Inflammatory macrophage treated with lipopolysaccharide for 1 hour (primary cell): Measurements from ENCODE around the gene BCL2L11.

Experiments used
- DNase-seq, 2 donors: peaks; one replicate each; pipeline ENCODE4 v3.0.0-alpha.2; 2020 to 2022

Gene BCL2L11

GRCh38 chr2:111145103-111145760, 24.5 kb downstream of the BCL2L11 start:
- DNase-seq, result no peak

GRCh38 chr2:111145951-111146350, 25.2 kb downstream of the BCL2L11 start:
- no peak for DNase-seq

DNA sequence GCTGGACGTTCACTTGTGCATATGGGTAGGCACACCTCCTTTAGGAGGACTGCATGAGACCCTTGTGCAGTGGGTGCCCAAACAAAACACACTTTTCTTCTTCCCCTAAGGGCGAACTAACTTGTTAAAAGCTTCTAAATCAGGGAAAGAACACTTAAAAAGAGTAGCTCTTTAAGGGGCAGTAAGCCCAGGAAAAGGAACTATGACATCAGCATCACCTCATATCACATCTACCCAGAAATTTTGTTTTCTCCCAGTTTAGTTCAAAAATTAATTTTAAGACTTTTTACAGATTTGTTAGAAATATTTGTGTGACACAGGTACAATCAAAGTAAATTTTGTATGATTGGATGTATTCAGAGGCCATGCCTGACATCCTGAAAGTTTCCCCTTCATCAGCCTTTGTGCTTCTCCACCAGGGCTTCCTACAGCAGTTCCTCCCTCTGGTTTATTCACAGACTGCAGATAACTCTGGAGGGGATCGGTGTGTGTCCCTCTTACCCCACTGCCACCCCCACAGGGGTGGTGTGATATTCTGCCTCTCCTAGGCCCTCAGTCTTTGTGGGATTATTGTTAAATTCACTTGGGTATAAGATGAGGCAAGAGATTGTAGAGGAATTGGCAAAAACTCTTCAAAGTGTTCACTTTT, 27.6 kb downstream of the BCL2L11 start:
- no peak for DNase-seq

- no peak for DNase-seq
Observed at GRCh38 chr2:111148925-111149324, 28.2 kb downstream of the BCL2L11 start.

GRCh38 chr2:111149882-111150455, 29.3 kb downstream of the BCL2L11 start:
- DNase-seq, result no peak

DNA sequence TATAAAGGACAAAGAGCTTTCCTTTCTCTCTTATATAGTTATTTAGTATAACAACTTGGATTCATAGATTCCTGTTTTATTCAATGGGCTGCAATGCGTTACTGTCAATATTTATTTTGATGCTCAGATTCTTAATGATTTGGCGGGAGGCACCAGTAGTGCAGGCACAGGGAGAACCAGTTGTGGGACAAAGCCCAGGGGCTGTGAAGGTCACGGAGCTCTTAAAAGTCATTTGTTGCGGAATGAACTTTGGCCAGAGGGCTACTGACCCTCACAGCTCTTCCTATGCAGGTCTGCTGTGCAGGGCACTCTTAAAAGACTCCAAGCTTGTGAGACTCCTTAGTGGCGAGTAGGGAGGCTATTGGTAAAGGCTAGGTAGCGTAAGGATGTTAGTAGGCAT, 34.0 kb downstream of the BCL2L11 start:
- DNase-seq, result no peak

DNA sequence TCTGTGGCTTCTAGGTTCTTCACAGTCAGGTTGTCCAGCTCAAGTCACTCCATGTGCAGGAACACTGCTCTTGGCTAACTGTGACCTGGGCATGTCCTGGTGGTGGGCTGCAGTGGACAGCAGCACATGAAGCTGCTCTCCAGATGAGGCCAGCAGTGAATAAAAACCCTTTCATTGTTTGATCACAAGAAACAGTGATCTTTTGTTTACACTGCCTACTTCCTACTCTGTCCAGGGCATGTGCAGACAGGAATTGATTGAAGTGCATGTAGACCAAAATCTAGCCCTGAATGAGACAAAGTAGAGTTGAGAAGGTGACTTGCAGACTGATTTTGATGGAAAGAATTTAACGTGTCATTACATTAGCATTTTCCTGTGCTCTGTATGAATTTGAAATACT, 34.9 kb downstream of the BCL2L11 start:
- DNase-seq, result no peak

DNA sequence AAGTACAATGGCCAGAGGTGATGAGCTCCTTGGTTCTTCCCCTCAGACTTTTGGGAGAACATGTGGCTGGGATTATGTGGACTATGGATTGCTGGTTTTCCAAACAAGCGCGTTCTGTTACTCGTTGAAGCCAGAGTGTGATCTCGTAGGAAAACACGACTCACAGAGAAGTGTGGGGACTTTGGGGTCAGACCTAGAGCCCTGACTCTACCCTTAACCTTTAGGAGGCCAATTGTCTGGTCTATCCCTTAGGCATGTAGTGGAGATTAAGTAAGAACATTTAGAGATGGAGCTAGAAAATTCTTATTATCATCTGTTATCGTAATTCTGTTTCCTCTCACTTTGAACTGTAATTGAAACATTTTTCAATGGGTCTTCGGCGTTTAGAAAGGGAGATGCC, 35.8 kb downstream of the BCL2L11 start:
- no peak for DNase-seq

DNA sequence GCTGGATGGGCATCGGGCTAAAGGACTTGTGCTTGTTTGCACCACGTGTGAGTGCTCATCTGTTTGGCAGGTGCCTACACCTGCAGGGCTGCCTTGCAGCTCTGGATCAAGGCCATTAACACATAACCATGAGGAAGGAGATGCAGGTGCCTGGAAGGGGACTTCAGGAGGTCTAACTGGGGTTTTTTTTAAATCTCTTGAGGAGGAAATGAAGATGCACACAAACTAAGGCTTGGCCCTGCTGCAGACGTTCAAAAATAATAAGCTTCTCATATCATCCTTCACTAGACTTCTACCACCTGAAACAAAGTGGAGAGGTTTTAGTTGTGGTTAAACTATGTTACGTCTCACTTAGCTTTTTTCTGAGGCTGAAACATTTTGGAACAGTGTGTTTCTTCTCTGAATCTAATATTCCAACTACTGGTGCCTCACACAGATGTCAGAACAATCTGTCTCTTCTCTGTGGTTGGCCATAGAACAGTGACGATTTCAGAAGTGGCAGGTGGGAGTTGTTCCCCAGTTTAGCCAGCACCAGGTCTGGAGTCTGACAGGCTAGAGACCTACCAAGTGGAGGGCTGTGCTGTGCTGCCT, 36.5 kb downstream of the BCL2L11 start:
- no peak for DNase-seq

DNA sequence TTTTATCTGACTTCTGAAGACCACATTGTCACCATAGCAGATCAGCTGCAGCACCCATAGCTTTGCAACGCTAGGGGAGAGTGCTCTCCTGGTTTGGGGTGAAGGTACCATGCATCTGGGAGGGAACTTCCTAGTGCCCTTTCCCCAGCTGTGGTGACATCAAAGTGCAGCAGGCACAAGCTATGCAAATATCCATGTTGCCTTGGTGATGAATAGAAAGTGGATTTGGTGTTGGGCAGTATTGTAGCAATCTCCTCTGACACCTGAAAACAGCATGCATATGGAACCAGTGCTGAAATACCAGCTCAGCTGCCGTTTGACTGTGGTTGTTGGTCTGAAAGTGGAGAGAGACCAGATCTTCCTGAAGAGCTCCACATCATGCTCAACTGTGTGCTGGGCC, 37.1 kb downstream of the BCL2L11 start:
- no peak for DNase-seq

DNA sequence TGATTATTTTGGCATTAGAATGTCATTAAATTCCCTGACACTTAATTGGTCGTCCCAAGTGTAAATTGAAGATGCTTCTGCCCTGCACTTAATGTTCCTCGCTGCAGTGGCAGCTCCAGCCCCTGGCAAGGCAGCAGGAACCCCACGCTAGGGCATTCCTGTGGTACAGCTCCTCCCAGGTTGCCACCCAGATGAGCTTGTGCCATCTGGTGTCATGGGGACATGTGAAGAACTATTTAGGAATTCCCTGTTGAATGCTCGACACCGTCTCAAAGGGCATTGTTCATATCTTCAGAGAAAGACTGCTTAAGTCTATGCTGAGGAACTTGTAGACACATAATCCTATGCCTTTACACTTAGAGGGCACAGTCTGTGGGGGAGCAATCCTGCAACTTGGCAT, 38.9 kb downstream of the BCL2L11 start:
- DNase-seq, result no peak

GRCh38 chr2:111160758-111161157, 40.0 kb downstream of the BCL2L11 start:
- no peak for DNase-seq

DNA sequence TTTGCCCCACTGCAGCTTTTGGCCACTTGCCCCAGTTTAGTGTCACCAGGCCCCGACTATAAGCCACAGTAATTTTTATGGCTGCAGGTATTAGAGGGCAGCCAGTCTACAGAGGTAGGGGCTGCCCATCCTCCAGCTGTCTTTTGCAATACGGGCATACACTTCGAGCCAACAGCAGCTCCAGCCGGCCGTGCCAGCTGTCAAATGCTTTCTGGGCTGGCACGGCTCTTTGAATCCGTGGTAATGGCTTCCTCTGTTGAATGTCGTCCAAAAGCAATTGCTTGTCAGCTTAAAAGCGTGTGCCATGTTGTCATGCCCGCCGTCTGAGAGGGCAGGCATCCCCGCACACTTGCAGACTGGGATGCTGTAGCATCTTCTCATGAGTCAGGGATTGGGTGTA, 41.3 kb downstream of the BCL2L11 start:
- no peak for DNase-seq

- DNase-seq, result peak; percentile 55 to 56
Observed at GRCh38 chr2:111162718-111163331, 42.1 kb downstream of the BCL2L11 start.

DNA sequence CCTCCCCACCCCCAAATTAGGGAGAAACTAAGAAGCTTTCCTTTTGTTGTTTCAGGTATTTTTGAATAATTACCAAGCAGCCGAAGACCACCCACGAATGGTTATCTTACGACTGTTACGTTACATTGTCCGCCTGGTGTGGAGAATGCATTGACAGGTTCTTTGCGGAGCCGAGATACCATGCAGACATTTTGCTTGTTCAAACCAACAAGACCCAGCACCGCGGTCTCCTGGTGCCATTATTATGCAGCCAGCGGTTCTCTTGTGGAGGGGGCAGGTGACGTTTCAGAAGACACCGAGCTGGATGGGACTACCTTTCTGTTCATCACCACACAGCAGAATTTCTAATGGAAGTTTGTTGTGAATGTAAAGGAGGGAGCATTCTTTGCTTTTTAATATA, 43.4 kb downstream of the BCL2L11 start:
- no peak for DNase-seq

DNA sequence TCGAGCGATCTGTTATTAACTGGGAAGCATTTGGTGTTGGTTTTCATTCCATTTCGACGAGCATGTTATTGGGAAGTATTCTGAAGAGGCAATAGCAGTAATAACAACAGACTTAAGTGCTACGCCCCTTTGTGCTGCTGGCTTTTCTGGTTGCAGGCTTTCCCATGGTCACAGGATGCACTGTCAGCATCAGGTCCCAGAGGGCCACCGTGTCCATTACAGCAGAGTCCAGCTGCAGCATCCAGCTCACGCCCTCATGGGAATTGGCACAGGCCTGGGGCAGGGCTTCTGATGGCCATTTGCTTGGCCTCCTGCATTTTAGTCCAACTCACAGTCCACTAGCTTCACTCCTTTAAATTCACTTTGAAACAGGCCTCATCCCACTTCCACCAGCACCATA, 44.4 kb downstream of the BCL2L11 start:
- DNase-seq, result no peak

GRCh38 chr2:111166115-111166514, 45.4 kb downstream of the BCL2L11 start:
- DNase-seq, result no peak

- no peak for DNase-seq
Observed at GRCh38 chr2:111167076-111167862, 46.6 kb downstream of the BCL2L11 start.

DNA sequence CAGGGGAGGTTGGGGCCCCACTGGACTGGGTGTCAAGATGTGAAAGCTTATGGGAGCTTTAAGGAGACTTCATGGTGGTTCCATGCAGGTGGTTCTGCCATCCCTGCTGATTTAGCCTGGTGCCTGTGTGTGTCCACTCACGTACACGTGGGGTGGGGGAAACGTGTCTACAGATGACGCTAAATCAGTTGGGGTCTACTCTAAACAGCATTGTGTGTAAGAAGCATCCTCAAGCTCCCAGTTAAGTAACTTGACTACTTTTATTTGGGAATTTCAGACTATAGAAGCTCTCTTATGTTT, 47.1 kb downstream of the BCL2L11 start:
- DNase-seq, result no peak

DNA sequence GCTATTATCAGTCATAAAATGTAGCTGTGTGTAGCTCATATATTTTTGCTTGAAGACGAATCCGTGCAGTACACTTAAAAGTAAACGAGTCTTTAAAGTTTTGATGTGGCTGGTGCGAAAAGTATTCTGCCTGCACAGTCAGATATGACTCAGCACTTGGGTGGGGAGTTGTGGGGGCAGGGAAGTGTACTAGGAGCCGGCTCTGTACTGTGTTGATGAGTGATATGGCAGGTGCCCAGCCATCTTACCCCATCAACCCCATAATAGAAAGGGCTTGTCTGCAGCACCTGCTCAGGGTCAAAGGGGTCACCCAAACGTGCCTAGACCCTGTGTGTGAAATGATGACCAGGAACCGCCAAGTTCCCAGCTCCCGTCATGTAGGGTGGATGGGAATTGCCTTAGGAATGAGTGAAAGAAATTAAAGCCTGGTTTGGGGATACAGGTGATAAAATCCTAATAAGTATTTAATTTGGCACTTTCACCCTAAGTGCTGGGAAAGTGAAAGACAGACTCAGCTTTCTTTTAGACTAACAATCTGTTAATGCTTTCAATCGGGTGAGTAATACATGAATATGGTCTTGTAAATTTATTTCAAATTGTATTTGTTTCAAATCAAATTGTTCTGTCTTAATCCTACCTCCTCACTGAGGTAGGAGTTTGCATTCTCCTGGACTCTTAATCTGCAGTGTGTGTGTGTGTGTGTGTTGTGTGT, 48.0 kb downstream of the BCL2L11 start:
- no peak for DNase-seq

GRCh38 chr2:111169268-111169667, 48.6 kb downstream of the BCL2L11 start:
- no peak for DNase-seq

DNA sequence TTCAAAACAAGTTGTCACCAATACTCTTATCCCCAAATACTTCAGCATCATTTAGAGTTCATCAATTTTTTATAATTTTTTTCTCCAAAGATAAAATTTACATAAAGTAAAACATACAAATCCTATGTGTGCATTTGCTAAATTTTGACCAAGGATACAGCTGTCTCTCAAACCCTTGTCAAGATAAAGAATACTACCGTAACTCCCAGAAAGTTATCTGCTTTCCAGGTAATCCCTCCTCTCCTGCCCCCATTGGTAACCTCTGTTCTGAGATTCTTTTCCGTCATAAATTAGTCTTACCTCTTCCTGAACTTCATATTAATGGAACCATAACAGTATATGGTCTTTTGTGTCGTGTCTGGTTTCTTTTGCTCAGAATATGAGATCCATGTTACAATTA, 49.2 kb downstream of the BCL2L11 start:
- no peak for DNase-seq
